HEK293 (cell line): ENCODE data around the gene HEBP2.

ENCODE experiments used
- CTCF ChIA-PET: fragments of 350-600 bp; formaldehyde crosslinking; extraction: SDS; loops from one replicate; lab custom pipeline; 2021; ENCODE audit warnings: antibody characterized with exemption; lab: Yijun Ruan, JAX
- POLR2A ChIA-PET: fragments of 300-600 bp; formaldehyde crosslinking; extraction: SDS; loops from one replicate; lab custom pipeline; 2020; ENCODE audit warnings: antibody characterized with exemption, inconsistent platforms; lab: Yijun Ruan, JAX
- H3K27ac ChIP-seq: fragments of 200-500 bp; sonication (Bioruptor generic); 2 replicates; pipeline ENCODE4 v1.5.1; 2014; ENCODE audit warnings: low read depth, low read length, control low read depth, inconsistent platforms; ENCODE audit errors: extremely low read depth
- H3K36me3 ChIP-seq, 2 experiments: fragments of 200-500 bp in 1 of 2; sonication (Bioruptor generic) in 1 of 2; 1 replicate in 1 of 2; 2 replicates in 1 of 2; pipeline ENCODE4 v1.5.1; 2014 to 2017; ENCODE audit warnings: inconsistent platforms in 2 of 2, low read length in 2 of 2; ENCODE audit not compliant: control insufficient read depth in 2 of 2, insufficient read depth in 1 of 2
- H3K4me1 ChIP-seq: fragments of 200-500 bp; sonication (Bioruptor generic); 2 replicates; pipeline ENCODE4 v1.5.1; 2014; ENCODE audit warnings: mild to moderate bottlenecking, low read length, inconsistent platforms; ENCODE audit not compliant: control insufficient read depth, insufficient read depth
- H3K4me3 ChIP-seq: 2 replicates; pipeline ENCODE4 v1.5.1; 2011; ENCODE audit warnings: low read depth, mild to moderate bottlenecking, control low read depth, low read length, moderate library complexity
- H3K9me3 ChIP-seq: fragments of 200-500 bp; sonication (Bioruptor generic); 2 replicates; pipeline ENCODE4 v1.5.1; 2014; ENCODE audit warnings: low read depth, low read length, inconsistent platforms; ENCODE audit not compliant: control insufficient read depth, insufficient read depth
- ELK4 ChIP-seq: IDR thresholded peaks from 2 replicates; pipeline ENCODE4 v1.6.1; 2011; ENCODE audit warnings: mild to moderate bottlenecking, low read depth, low read length, borderline replicate concordance
- GFI1B ChIP-seq: fragments of 450-650 bp; formaldehyde crosslinking; IDR thresholded peaks from 2 replicates; pipeline ENCODE4 v1.5.1; 2016; ENCODE audit warnings: missing biosample characterization, missing genetic modification characterization
- GLIS1 ChIP-seq: fragments of 450-650 bp; formaldehyde crosslinking; IDR thresholded peaks from 2 replicates; pipeline ENCODE4 v1.5.1; 2016; ENCODE audit warnings: missing biosample characterization, missing genetic modification characterization
- HOXA7 ChIP-seq: sonication (generic); formaldehyde crosslinking; IDR thresholded peaks from 2 replicates; pipeline ENCODE4 v1.8.1; 2022; ENCODE audit warnings: missing genetic modification reagents, borderline replicate concordance
- MZF1 ChIP-seq: fragments of 450-650 bp; formaldehyde crosslinking; IDR thresholded peaks from 2 replicates; pipeline ENCODE4 v1.5.1; 2017; ENCODE audit warnings: missing biosample characterization, missing genetic modification characterization, borderline replicate concordance
- OSR2 ChIP-seq: fragments of 450-650 bp; formaldehyde crosslinking; IDR thresholded peaks from 2 replicates; pipeline ENCODE4 v1.5.1; 2016; ENCODE audit warnings: missing biosample characterization, missing genetic modification characterization
- PRDM10 ChIP-seq: fragments of 450-650 bp; formaldehyde crosslinking; IDR thresholded peaks from 2 replicates; pipeline ENCODE4 v1.5.1; 2016; ENCODE audit warnings: missing biosample characterization, missing genetic modification characterization
- SETDB1 ChIP-seq: IDR thresholded peaks from one replicate; pipeline ENCODE4 v1.6.1; 2017; ENCODE audit warnings: mild to moderate bottlenecking, low read length, moderate library complexity, mixed read lengths; ENCODE audit not compliant: insufficient read length
- ZBTB49 ChIP-seq: fragments of 450-650 bp; formaldehyde crosslinking; IDR thresholded peaks from 2 replicates; pipeline ENCODE4 v1.5.1; 2016; ENCODE audit warnings: missing biosample characterization, missing genetic modification characterization, low read depth
- ZBTB8A ChIP-seq: fragments of 450-650 bp; formaldehyde crosslinking; IDR thresholded peaks from 2 replicates; pipeline ENCODE4 v1.5.1; 2016; ENCODE audit warnings: missing biosample characterization, missing genetic modification characterization
- ZNF214 ChIP-seq: fragments of 450-650 bp; formaldehyde crosslinking; IDR thresholded peaks from 2 replicates; pipeline ENCODE4 v1.5.1; 2017; ENCODE audit warnings: missing biosample characterization, mild to moderate bottlenecking, missing genetic modification characterization, borderline replicate concordance
- ZNF354C ChIP-seq: fragments of 450-650 bp; formaldehyde crosslinking; IDR thresholded peaks from 2 replicates; pipeline ENCODE4 v1.5.1; 2016; ENCODE audit warnings: missing biosample characterization, missing genetic modification characterization, low read depth, borderline replicate concordance
- ZNF416 ChIP-seq: fragments of 450-650 bp; formaldehyde crosslinking; IDR thresholded peaks from 2 replicates; pipeline ENCODE4 v1.5.1; 2016; ENCODE audit warnings: missing biosample characterization, missing genetic modification characterization
- ZNF558 ChIP-seq: fragments of 450-650 bp; formaldehyde crosslinking; IDR thresholded peaks from 2 replicates; pipeline ENCODE4 v1.5.1; 2016; ENCODE audit warnings: missing biosample characterization, missing genetic modification characterization
- ZNF571 ChIP-seq: fragments of 450-650 bp; formaldehyde crosslinking; IDR thresholded peaks from 2 replicates; pipeline ENCODE4 v1.5.0; 2017; ENCODE audit warnings: missing biosample characterization, missing genetic modification characterization
- ZNF629 ChIP-seq: fragments of 450-650 bp; formaldehyde crosslinking; IDR thresholded peaks from 2 replicates; pipeline ENCODE4 v1.5.1; 2017; ENCODE audit warnings: missing biosample characterization, missing genetic modification characterization
- ZNF792 ChIP-seq: fragments of 450-650 bp; formaldehyde crosslinking; IDR thresholded peaks from 2 replicates; pipeline ENCODE4 v1.5.1; 2016; ENCODE audit warnings: missing biosample characterization, missing genetic modification characterization
- ZSCAN4 ChIP-seq: fragments of 450-650 bp; formaldehyde crosslinking; IDR thresholded peaks from 2 replicates; pipeline ENCODE4 v1.5.1; 2017; ENCODE audit warnings: missing biosample characterization, missing genetic modification characterization

HEBP2 gene

GRCh38 chr6:138389551-138389950 is 14.5 kb upstream of the HEBP2 start:
- Histone ChIP-seq H3K4me1 (no peaks in the 10 kb centered on the region), H3K9me3 (no peaks in the 10 kb centered on the region), H3K4me3 (no peak overlapping the region), H3K36me3 (no peaks in the 10 kb centered on the region), H3K27ac (no peak overlapping the region)
- no peak for TF ChIP-seq ELK4
- no peak for TF ChIP-seq ZBTB49
- no peak for TF ChIP-seq SETDB1
- no peak for TF ChIP-seq ZNF571 (tag by site-specific recombination)
- TF ChIP-seq GFI1B (tag by site-specific recombination), result no peak
- TF ChIP-seq ZNF354C (tag by site-specific recombination), result no peak
- TF ChIP-seq OSR2 (tag by site-specific recombination), result no peak
- no peak for TF ChIP-seq ZBTB8A (tag by site-specific recombination)
- TF ChIP-seq ZNF416, result no peak
- TF ChIP-seq HOXA7, result no peak
- no peak for TF ChIP-seq ZNF214 (tag by site-specific recombination)
- TF ChIP-seq ZNF792 (tag by site-specific recombination), result no peak
- no peak for TF ChIP-seq GLIS1 (tag by site-specific recombination)
- TF ChIP-seq MZF1 (tag by site-specific recombination), result no peak
- no peak for TF ChIP-seq PRDM10
- TF ChIP-seq ZNF558 (tag by site-specific recombination), result no peak
- no peak for TF ChIP-seq ZSCAN4 (tag by site-specific recombination)
- TF ChIP-seq ZNF629 (tag by site-specific recombination), result no peak
- ChIA-PET POLR2A (no interaction called here), CTCF (interaction anchor here (0.7 kb wide), 1 partner anchor 382 kb away, joined by 3 read pairs; no protein-coding TSS in a partner anchor)
